GM12891 (cell line): ENCODE measurements around the gene TNS1.

ENCODE experiments used
- DNase-seq: peaks from one replicate; pipeline ENCODE4 v3.0.0; 2011; ENCODE audit warnings: low spot score; ENCODE audit not compliant: insufficient read length
- FAIRE-seq: peaks from 2 replicates; lab custom pipeline; 2011; peaks lifted over from hg19 to GRCh38; lab: Jason Lieb, UNC
- PAX5 ChIP-seq: IDR thresholded peaks from 2 replicates; pipeline ENCODE4 v1.6.1; 2011; ENCODE audit warnings: low read length, moderate library complexity, mild to moderate bottlenecking; ENCODE audit not compliant: insufficient read depth, severe bottlenecking
- POLR2A ChIP-seq: IDR thresholded peaks from 2 replicates; pipeline ENCODE4 v1.6.1; 2011; ENCODE audit warnings: low read depth, low read length, control low read depth
- POLR2AphosphoS5 ChIP-seq: IDR thresholded peaks from 2 replicates; pipeline ENCODE4 v1.6.1; 2011; ENCODE audit warnings: low read depth, low read length, control low read depth
- POU2F2 ChIP-seq: IDR thresholded peaks from 2 replicates; pipeline ENCODE4 v1.6.1; 2011; ENCODE audit warnings: low read depth, mild to moderate bottlenecking, control low read depth, low read length, moderate library complexity
- SPI1 ChIP-seq: IDR thresholded peaks from 2 replicates; pipeline ENCODE4 v1.6.1; 2011; ENCODE audit warnings: low read depth, low read length, control low read depth
- TAF1 ChIP-seq: IDR thresholded peaks from 2 replicates; pipeline ENCODE4 v1.6.1; 2011; ENCODE audit warnings: low read depth, low read length, control low read depth

TNS1 gene

DNA sequence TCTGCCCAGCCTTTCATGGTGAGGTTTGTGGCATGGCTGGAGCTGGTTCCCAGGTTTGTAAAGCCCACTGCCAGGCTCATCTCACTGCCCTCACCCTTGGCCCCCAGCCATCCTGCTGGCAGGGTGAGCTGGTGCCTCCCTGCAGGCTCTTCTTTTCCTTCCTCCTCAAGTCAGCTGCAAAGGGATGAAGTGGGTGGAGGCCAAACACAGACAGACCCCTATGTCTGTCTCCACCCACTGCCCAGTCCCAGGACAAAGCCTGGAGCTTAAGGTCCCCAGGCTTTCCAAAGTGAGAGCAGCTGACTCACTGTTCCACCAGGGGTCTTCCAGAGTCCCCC is 92.0 kb downstream of the TNS1 start:
- DNase-seq (no peak), FAIRE-seq (no peak)
- TF ChIP-seq TAF1 (no peak), POLR2AphosphoS5 (no peak), PAX5 (no peak), POLR2A (no peak), POU2F2 (no peak)

DNA sequence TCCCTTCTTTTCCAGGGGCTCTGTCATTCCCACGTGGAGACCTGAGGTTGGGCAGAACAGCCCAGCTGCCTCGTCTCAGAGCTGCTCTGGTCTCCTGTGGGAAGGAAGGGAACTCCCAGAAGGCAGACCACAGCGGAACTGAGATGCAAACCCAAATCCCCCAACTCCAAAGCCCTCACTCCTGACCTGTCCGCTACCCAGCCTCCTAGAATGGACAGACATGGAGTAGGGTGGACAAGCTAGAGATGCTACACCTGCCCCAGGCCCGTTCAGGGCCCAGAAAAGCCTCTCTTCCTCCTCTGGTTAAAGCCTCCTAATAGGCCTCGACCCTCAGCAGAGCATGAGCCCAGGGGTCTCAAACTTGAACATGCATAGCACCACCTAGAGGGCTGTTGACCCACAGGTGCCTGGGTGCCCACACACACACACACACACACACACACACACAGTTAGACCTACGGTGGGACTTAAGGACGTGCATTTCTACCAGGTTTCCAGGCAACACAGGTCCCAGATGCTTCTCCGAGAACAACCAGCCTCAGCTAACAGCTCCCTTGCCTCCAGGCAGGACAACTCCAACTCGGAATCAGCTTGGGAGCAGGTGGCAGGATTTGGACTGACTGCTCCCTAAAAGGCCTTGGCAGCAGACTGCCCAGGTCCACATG is 93.5 kb downstream of the TNS1 start:
- no peak for FAIRE-seq
- DNase-seq, result no peak
- TF ChIP-seq POU2F2, result no peak
- TF ChIP-seq SPI1, result no peak
- no peak for TF ChIP-seq POLR2AphosphoS5
- TF ChIP-seq TAF1, result no peak
- TF ChIP-seq PAX5, result no peak
- no peak for TF ChIP-seq POLR2A

DNA sequence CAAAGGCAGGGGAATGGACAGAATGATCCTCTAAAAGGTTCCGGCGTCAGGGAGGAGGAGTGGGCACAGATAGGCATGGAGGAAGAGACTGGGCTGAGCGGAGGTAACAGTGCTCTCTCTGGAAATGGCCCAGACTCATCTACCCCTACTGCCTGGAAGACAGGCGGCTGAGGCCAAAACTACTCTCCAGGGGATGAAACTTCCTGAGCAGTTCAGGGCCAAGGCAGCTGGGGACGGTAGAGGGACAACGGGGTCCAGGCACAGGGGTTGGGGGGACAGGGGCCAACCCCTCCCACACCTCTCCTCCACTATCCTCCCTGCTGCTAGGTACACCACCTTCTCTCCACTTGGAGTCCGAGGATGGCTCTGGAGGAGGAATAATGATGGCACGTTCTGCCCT is 94.3 kb downstream of the TNS1 start:
- FAIRE-seq (no peak), DNase-seq (no peak)
- TF ChIP-seq SPI1, result no peak
- TF ChIP-seq TAF1, result no peak
- no peak for TF ChIP-seq POLR2AphosphoS5

DNA sequence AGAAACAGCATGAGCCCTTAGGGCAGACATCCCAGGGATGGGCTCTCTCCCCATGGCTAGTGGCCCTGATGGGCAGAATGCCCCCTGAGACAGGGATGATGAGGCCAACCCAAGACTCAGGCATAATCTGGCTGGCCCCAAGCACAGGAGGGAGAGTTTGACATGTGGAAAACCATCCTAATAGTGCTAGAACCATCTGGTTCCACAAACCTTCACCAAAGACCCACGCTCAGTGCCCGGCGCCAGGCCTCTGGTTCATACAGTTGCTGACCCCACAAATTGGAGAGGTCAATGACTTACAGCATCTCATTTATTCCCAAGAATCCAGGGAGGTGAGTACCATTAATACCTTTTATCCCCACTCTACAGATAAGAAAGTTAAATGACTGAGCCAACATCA is 95.5 kb downstream of the TNS1 start:
- FAIRE-seq (no peak), DNase-seq (no peak)
- TF ChIP-seq POU2F2 (no peak), SPI1 (no peak), TAF1 (no peak), POLR2A (no peak), PAX5 (no peak), POLR2AphosphoS5 (no peak)

DNA sequence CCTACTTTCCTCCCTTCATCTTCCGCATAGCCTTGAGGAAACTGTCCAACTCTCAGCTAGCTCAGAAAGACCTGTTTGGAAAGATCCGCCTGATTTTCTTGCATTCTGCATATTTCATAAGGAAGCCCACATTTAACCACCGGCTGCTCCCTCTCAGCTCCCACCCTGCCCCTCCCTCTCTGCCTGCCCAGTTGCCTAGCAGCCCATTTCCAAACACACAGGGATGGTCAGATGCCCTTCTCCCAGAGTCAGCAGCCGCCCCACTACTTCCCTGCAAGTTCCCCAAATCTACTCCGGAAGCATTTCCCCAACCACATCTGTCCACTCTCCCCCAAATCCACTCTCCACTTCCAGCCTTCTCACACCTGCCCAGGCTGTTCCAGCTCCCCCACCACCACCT is 96.0 kb downstream of the TNS1 start:
- FAIRE-seq (no peak), DNase-seq (no peak)
- no peak for TF ChIP-seq PAX5
- TF ChIP-seq POLR2A, result no peak
- TF ChIP-seq TAF1, result no peak
- no peak for TF ChIP-seq POU2F2
- TF ChIP-seq SPI1, result no peak
- no peak for TF ChIP-seq POLR2AphosphoS5

GRCh38 chr2:217905896-217906295 is 96.9 kb downstream of the TNS1 start:
- DNase-seq (no peak), FAIRE-seq (no peak)
- TF ChIP-seq POLR2A, result no peak
- no peak for TF ChIP-seq TAF1
- no peak for TF ChIP-seq POLR2AphosphoS5
- TF ChIP-seq SPI1, result no peak
- no peak for TF ChIP-seq PAX5
- no peak for TF ChIP-seq POU2F2

DNA sequence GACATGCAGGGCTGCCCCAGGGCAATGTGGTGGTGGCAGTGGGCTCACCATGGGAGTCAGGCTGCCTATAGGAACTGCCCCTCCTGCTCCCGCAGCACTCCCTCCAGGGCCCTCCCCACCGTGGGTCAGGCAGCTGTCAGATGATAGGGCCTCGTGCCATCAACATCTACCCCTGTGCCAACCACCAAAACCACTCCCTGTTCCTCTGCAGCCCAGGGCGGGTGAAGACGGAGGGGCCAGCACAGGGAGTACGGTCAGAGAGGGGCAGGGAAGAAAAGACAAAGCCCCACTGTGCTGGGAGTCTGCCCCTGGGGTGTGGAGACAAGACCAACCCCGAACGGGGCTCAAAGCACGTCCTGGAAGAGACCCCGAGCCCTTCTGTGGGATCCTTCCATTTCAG is 97.4 kb downstream of the TNS1 start:
- no peak for TF ChIP-seq POU2F2
- TF ChIP-seq PAX5, result no peak
- TF ChIP-seq POLR2A, result no peak
- TF ChIP-seq POLR2AphosphoS5, result no peak
- TF ChIP-seq TAF1, result no peak
- TF ChIP-seq SPI1, result no peak
- no peak for FAIRE-seq
- DNase-seq, result no peak

- DNase-seq, result no peak
- no peak for FAIRE-seq
- TF ChIP-seq POLR2A (no peak), SPI1 (no peak), POU2F2 (no peak), TAF1 (no peak), POLR2AphosphoS5 (no peak), PAX5 (no peak)
Measured at GRCh38 chr2:217904614-217904965, 98.2 kb downstream of the TNS1 start.

DNA sequence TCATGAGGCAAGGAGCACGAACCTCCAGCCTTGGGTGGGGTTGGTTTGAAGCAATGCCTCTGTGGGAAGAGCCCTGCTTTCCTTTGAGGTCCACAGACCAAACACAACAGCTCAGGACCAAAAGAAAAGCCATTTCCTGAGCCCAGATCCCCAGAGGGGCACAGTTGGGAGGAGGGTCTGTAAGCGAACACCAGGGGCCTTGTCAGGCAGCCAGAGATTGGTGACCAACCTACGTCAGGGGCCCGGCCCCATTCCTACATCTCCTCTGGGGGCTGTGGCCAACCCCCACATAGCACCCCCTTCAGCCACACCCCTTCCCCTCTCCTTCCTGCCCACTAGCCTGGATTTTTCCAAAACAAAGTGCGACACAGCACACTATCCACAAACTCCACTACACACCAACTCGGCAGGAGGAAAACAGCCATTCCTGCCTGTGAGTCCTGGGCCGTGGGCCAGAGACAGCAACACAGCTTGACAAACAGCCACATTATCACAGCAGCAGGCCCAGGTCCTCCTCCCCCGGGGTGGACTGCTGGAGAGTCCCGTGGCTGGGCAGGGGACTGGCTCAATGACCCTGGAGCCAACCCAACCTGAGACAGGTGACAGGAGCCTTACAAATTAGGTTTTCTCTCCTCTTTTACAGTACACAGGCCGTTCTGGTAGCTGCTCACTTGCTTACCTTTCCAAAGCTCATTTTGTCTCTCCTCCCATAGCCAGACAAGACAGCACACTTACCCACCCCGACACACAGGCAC is 98.8 kb downstream of the TNS1 start:
- DNase-seq, result no peak
- FAIRE-seq, result no peak
- no peak for TF ChIP-seq PAX5
- TF ChIP-seq POLR2A, result no peak

DNA sequence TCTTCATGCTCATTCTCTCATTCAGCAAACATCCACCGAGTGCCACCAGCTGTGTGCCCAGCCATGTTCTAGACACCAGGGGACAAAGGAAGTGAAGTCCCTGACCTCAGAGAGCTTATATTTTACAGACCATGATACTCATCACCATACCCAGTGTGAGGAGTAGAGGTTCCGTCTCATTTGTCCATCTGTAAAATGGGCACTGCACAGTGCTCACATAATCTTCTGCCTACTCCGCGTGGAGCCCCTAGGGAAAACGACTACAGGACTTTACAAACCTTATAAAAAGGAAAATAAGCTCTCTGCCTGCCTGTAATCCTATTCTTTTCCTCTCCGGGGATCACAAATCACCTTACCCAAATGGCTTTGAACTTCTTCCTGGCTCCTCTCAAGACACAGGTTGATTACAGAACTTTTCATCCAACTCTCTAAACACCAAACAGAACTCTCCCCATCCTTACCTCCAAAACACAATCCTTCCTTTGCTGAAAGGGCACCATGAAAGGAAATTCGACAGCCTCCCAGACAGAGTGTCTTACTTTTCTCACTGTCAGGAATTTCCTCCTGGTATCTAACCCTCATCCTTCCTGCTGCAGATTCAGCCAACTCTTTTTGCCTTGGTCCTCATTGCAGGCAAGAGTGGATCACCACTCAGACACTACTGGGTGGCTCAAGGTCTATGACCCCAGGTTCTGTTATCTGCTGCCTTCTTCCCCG is 99.5 kb downstream of the TNS1 start:
- DNase-seq (no peak), FAIRE-seq (no peak)
- no peak for TF ChIP-seq SPI1
- TF ChIP-seq POLR2A, result no peak
- TF ChIP-seq TAF1, result no peak
- TF ChIP-seq POU2F2, result no peak
- no peak for TF ChIP-seq POLR2AphosphoS5
- TF ChIP-seq PAX5, result no peak
